Measurements from ENCODE around the gene TNIK. TPM values are rescaled to one million over a fixed set of nuclear protein-coding genes. Genes with fewer than 3 reads are reported as not detected.

The TNIK gene
- polyA plus RNA-seq, 1 donor from 2014 or later = 19.3 TPM

- Histone ChIP-seq H3K9me3 (ENCODE audit: low read length) (no peaks in the 10 kb centered on the region), H3K27me3 (ENCODE audit: insufficient read depth, low read depth, low read length) (no peaks in the 10 kb centered on the region), H3K27ac (ENCODE audit: low read length) (no peak overlapping the region), H3K36me3 (ENCODE audit: insufficient read depth, low read length) (no peaks in the 10 kb centered on the region), H2AFZ (ENCODE audit: low read depth, low read length) (no peak overlapping the region), H3K9me2 (ENCODE audit: insufficient read depth, low read length) (no peaks in the 10 kb centered on the region), H3K9ac (ENCODE audit: low read length) (no peak overlapping the region), H3K79me2 (replicated peaks; ENCODE audit: insufficient read depth, low read length) (no peaks in the 10 kb centered on the region), H3F3A (ENCODE audit: insufficient read depth, low read length, poor library complexity, severe bottlenecking) (no peaks in the 10 kb centered on the region), H3K4me2 (ENCODE audit: low read length) (no peak overlapping the region), H4K20me1 (ENCODE audit: insufficient read depth) (no peaks in the 10 kb centered on the region), H3K4me3 (ENCODE audit: low read length) (no peak overlapping the region)
- no peak for TF ChIP-seq EP300 (conservative IDR thresholded peaks at IDR 0.05; ENCODE audit: poor library complexity, severe bottlenecking)
- TF ChIP-seq SMC3 (conservative IDR thresholded peaks at IDR 0.05; ENCODE audit: poor library complexity) = no peak
- TF ChIP-seq, protein P1, sequence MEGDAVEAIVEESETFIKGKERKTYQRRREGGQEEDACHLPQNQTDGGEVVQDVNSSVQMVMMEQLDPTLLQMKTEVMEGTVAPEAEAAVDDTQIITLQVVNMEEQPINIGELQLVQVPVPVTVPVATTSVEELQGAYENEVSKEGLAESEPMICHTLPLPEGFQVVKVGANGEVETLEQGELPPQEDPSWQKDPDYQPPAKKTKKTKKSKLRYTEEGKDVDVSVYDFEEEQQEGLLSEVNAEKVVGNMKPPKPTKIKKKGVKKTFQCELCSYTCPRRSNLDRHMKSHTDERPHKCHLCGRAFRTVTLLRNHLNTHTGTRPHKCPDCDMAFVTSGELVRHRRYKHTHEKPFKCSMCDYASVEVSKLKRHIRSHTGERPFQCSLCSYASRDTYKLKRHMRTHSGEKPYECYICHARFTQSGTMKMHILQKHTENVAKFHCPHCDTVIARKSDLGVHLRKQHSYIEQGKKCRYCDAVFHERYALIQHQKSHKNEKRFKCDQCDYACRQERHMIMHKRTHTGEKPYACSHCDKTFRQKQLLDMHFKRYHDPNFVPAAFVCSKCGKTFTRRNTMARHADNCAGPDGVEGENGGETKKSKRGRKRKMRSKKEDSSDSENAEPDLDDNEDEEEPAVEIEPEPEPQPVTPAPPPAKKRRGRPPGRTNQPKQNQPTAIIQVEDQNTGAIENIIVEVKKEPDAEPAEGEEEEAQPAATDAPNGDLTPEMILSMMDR (IDR thresholded peaks at IDR 0.05; ENCODE audit: poor library complexity, severe bottlenecking) = no peak
Measured at GRCh38 chr3:171301998-171302397, 158.2 kb downstream of the TNIK start.

GRCh38 chr3:171301002-171301401 is 159.2 kb downstream of the TNIK start:
- Histone ChIP-seq H3K79me2 (replicated peaks; ENCODE audit: insufficient read depth, low read length) (no peaks in the 10 kb centered on the region), H3F3A (ENCODE audit: insufficient read depth, low read length, poor library complexity, severe bottlenecking) (no peaks in the 10 kb centered on the region), H3K9me3 (ENCODE audit: low read length) (no peaks in the 10 kb centered on the region), H3K9ac (ENCODE audit: low read length) (no peak overlapping the region), H3K27me3 (ENCODE audit: insufficient read depth, low read depth, low read length) (no peaks in the 10 kb centered on the region), H3K36me3 (ENCODE audit: insufficient read depth, low read length) (no peaks in the 10 kb centered on the region), H3K27ac (ENCODE audit: low read length) (no peak overlapping the region), H4K20me1 (ENCODE audit: insufficient read depth) (no peaks in the 10 kb centered on the region), H3K4me3 (ENCODE audit: low read length) (no peak overlapping the region), H3K4me2 (ENCODE audit: low read length) (no peak overlapping the region), H2AFZ (ENCODE audit: low read depth, low read length) (no peak overlapping the region), H3K9me2 (ENCODE audit: insufficient read depth, low read length) (no peaks in the 10 kb centered on the region)
- TF ChIP-seq EZH2 (IDR thresholded peaks at IDR 0.05; ENCODE audit: borderline replicate concordance, insufficient read depth, low read length, poor library complexity, severe bottlenecking) = no peak
- TF ChIP-seq MXI1 (conservative IDR thresholded peaks at IDR 0.05; ENCODE audit: poor library complexity, severe bottlenecking) = no peak
- TF ChIP-seq RAD21 (conservative IDR thresholded peaks at IDR 0.05) = no peak
- TF ChIP-seq, protein P2, sequence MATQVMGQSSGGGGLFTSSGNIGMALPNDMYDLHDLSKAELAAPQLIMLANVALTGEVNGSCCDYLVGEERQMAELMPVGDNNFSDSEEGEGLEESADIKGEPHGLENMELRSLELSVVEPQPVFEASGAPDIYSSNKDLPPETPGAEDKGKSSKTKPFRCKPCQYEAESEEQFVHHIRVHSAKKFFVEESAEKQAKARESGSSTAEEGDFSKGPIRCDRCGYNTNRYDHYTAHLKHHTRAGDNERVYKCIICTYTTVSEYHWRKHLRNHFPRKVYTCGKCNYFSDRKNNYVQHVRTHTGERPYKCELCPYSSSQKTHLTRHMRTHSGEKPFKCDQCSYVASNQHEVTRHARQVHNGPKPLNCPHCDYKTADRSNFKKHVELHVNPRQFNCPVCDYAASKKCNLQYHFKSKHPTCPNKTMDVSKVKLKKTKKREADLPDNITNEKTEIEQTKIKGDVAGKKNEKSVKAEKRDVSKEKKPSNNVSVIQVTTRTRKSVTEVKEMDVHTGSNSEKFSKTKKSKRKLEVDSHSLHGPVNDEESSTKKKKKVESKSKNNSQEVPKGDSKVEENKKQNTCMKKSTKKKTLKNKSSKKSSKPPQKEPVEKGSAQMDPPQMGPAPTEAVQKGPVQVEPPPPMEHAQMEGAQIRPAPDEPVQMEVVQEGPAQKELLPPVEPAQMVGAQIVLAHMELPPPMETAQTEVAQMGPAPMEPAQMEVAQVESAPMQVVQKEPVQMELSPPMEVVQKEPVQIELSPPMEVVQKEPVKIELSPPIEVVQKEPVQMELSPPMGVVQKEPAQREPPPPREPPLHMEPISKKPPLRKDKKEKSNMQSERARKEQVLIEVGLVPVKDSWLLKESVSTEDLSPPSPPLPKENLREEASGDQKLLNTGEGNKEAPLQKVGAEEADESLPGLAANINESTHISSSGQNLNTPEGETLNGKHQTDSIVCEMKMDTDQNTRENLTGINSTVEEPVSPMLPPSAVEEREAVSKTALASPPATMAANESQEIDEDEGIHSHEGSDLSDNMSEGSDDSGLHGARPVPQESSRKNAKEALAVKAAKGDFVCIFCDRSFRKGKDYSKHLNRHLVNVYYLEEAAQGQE (IDR thresholded peaks at IDR 0.05; ENCODE audit: borderline replicate concordance) = no peak
- no peak for TF ChIP-seq TAF1 (IDR thresholded peaks at IDR 0.05; ENCODE audit: low read depth)
- TF ChIP-seq EP300 (conservative IDR thresholded peaks at IDR 0.05; ENCODE audit: poor library complexity, severe bottlenecking) = no peak
- TF ChIP-seq SMC3 (conservative IDR thresholded peaks at IDR 0.05; ENCODE audit: poor library complexity) = no peak
- TF ChIP-seq, protein P1 (IDR thresholded peaks at IDR 0.05; ENCODE audit: poor library complexity, severe bottlenecking) = no peak
- no peak for TF ChIP-seq POLR2AphosphoS5 (IDR thresholded peaks at IDR 0.05)
